Smooth muscle cell of the pulmonary artery (primary cell): ENCODE results near the gene CDH3. TPM values are rescaled to one million over a fixed set of nuclear protein-coding genes. Genes with fewer than 3 reads are reported as not detected.

ENCODE experiments used
- total RNA-seq: library from RNA; depleted of rRNA; stranded (reverse); fragments of >200 nt; gene quantifications from 2 replicates; pipeline ENCODE4 v1.2.3, GENCODE V29; 2014

The CDH3 gene
- total RNA-seq = 0.66 and 1.1 TPM in 2 replicates

GRCh38 chr16:68644715-68645493 is at the start of gene CDH3:
TSS of gene CDH3 (plus strand) at chr16:68645310. CDS start at chr16:68645380, 70 bp downstream.

GRCh38 chr16:68737046-68737729 is 92.1 kb downstream of the CDH3 start, which contains the start of gene CDH1:
TSS of gene CDH1 (plus strand) at chr16:68737292. CDS start at chr16:68737416, 124 bp downstream.

Other genes with a start within 250 kb of the CDH3 start
- 0.07 and 0.10 TPM in 2 replicates for gene SMPD3, start 196.8 kb upstream of the CDH3 start, total RNA-seq
- 28.1 and 33.4 TPM in 2 replicates for gene ZFP90, start 106.0 kb upstream of the CDH3 start, total RNA-seq
- gene CDH1, start 92.0 kb downstream of the CDH3 start, total RNA-seq = 0.13 and 0.52 TPM in 2 replicates
- 19.7 and 26.3 TPM in 2 replicates for gene TANGO6, start 198.2 kb downstream of the CDH3 start, total RNA-seq